ENCODE measurements around the gene PPP2R1A. TPM values are rescaled to one million over a fixed set of nuclear protein-coding genes. Genes with fewer than 3 reads are reported as not detected.

The PPP2R1A gene
- total RNA-seq, 1 experiment from 2014 or later = 316 TPM

DNA sequence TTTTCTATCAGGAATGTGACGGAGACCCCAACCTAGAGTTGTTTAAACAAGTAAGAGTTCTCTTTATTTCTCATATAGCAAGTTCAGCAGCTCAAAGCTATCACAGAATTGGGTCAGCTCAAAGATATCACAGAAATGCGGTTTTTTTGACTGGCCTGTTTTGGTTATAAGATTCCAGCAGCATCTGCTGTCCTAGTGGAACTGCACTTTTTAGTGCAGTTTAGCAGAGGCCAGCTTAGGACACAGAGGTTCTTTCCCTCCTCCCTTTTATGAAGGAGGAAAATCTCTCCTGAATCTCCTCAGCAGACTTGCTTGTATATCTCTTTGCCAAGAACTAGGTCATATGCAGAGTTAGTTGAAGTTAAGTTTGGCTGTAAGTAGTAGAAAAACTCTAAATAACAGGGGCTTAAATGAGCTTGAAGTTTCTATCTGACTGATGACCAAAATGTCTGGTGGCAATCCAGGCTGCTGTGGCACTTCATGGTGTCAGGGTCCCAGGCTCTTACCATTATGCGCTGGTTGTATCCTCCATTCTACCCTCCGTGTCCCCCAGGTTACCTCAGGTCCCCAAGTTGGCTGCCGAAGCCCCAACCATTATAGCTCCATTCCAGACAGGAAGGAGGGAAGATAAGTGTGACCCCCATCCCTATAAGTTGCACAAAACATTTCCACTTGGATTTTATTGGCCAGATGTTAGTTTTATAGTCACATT is 6.6 kb downstream of the PPP2R1A start:
- Histone ChIP-seq H4K20me1 (ENCODE audit: insufficient read depth) (peaks cover 83% of the 10 kb centered on the region), H3K9me3 (ENCODE audit: insufficient read depth, low read depth) (no peaks in the 10 kb centered on the region)

DNA sequence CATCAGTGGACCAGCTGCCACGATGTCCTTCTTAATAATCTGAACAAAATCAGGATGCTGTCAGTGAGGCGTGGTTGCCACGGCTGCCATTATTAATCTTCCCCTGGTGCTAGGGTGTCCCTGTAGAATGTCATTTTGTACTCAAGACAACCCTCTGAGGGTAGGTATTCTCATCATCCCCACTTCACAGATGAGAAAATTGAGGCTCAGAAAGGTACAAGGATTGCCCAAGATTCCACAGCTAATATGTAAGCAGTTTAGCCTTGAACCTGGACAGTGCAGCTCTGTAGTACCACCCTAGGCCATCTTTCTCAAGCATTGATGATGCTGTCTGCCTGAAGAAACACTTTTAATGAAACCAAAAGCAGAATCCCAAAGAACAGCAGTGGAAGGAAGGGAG is 8.1 kb downstream of the PPP2R1A start:
- ChIA-PET CTCF (no interaction called here), POLR2A (ENCODE audit: unreplicated experiment) (interaction anchor here (0.8 kb wide), 1 partner anchor 9 kb away, joined by 5 read pairs; the partner anchor contains the start of gene PPP2R1A)
- no peak overlapping the region for H3K4me3 ChIP-seq
- H3K4me1 ChIP-seq (replicated peaks; ENCODE audit: insufficient read depth) = no peaks in the 10 kb centered on the region
- peaks cover 63% of the 10 kb centered on the region for H3K36me3 ChIP-seq (ENCODE audit: low read depth)
- no peaks in the 10 kb centered on the region for H3K27me3 ChIP-seq (ENCODE audit: insufficient read depth, low read depth)
- intact Hi-C loops (cut with micrococcal nuclease; ENCODE audit: unreplicated experiment) = no loop called here
- H3K27ac ChIP-seq = no peak overlapping the region
- peaks cover 96% of the 10 kb centered on the region for H3K79me2 ChIP-seq (ENCODE audit: low read depth)
- BruUV-seq (replicated peaks) = no TSS peak
- TF ChIP-seq EZH2 (IDR thresholded peaks at IDR 0.05; ENCODE audit: low read depth) = no peak
- TF ChIP-seq, protein P1, sequence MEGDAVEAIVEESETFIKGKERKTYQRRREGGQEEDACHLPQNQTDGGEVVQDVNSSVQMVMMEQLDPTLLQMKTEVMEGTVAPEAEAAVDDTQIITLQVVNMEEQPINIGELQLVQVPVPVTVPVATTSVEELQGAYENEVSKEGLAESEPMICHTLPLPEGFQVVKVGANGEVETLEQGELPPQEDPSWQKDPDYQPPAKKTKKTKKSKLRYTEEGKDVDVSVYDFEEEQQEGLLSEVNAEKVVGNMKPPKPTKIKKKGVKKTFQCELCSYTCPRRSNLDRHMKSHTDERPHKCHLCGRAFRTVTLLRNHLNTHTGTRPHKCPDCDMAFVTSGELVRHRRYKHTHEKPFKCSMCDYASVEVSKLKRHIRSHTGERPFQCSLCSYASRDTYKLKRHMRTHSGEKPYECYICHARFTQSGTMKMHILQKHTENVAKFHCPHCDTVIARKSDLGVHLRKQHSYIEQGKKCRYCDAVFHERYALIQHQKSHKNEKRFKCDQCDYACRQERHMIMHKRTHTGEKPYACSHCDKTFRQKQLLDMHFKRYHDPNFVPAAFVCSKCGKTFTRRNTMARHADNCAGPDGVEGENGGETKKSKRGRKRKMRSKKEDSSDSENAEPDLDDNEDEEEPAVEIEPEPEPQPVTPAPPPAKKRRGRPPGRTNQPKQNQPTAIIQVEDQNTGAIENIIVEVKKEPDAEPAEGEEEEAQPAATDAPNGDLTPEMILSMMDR (conservative IDR thresholded peaks at IDR 0.05) = no peak
- H3F3A ChIP-seq (ENCODE audit: insufficient read depth, low read depth) = peaks cover 4% of the 10 kb centered on the region; the same call in 1 of the 2 replicates
- no peaks in the 10 kb centered on the region for H3K9me3 ChIP-seq (ENCODE audit: insufficient read depth, low read depth)
- no peak for DNase-seq
- peaks cover 82% of the 10 kb centered on the region for H4K20me1 ChIP-seq (ENCODE audit: insufficient read depth)
- H3K9me2 ChIP-seq (ENCODE audit: insufficient read depth) = no peaks in the 10 kb centered on the region
- H3K4me2 ChIP-seq = no peak overlapping the region
- H2AFZ ChIP-seq = no peak overlapping the region

More for the DNA sequence above, 6.6 kb downstream of the PPP2R1A start:
- no peak for TF ChIP-seq EZH2 (IDR thresholded peaks at IDR 0.05; ENCODE audit: low read depth)
- TF ChIP-seq, protein P1 (conservative IDR thresholded peaks at IDR 0.05) = no peak
- BruUV-seq (replicated peaks) = no TSS peak
- H3K27ac ChIP-seq = no peak overlapping the region
- no peak overlapping the region for H2AFZ ChIP-seq
- POLR2A ChIA-PET (ENCODE audit: unreplicated experiment) = no interaction called here
- intact Hi-C loops (cut with micrococcal nuclease; ENCODE audit: unreplicated experiment) = no loop called here
- peaks cover 53% of the 10 kb centered on the region for H3K36me3 ChIP-seq (ENCODE audit: low read depth)
- H3K27me3 ChIP-seq (ENCODE audit: insufficient read depth, low read depth) = no peaks in the 10 kb centered on the region
- no peak overlapping the region for H3K4me2 ChIP-seq
- CTCF ChIA-PET = no interaction called here
- no peaks in the 10 kb centered on the region for H3K9me2 ChIP-seq (ENCODE audit: insufficient read depth)
- peaks cover 6% of the 10 kb centered on the region for H3K4me1 ChIP-seq (replicated peaks; ENCODE audit: insufficient read depth)
- H3F3A ChIP-seq (ENCODE audit: insufficient read depth, low read depth) = peaks cover 4% of the 10 kb centered on the region; the same call in 1 of the 2 replicates
- peaks cover 96% of the 10 kb centered on the region for H3K79me2 ChIP-seq (ENCODE audit: low read depth)
- H3K4me3 ChIP-seq = no peak overlapping the region
- no peak for DNase-seq

DNA sequence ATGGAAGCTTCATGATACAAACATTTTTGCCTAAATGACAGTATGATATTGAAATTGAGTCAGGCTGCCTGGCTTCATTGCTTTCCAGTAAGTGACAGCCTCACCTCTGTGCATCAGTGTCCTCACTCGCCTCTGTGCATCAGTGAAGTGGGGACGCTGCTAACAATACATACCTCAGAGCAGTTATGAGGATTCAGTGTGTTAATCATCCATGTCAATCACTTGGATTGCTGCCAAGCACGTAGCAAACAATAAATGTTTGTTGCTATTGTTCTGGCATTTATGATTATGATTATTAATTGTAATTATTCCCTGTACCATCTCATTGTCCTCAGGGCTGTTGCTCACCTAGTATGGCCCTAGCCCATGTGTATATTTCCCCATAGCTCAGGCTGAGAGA is 8.8 kb downstream of the PPP2R1A start:
- H3F3A ChIP-seq (ENCODE audit: insufficient read depth, low read depth) = peaks cover 4% of the 10 kb centered on the region; the same call in 1 of the 2 replicates
- H4K20me1 ChIP-seq (ENCODE audit: insufficient read depth) = peaks cover 80% of the 10 kb centered on the region
- no peaks in the 10 kb centered on the region for H3K9me3 ChIP-seq (ENCODE audit: insufficient read depth, low read depth)
- no peaks in the 10 kb centered on the region for H3K9me2 ChIP-seq (ENCODE audit: insufficient read depth)
- H3K36me3 ChIP-seq (ENCODE audit: low read depth) = peaks cover 59% of the 10 kb centered on the region
- peak in 1 of 2 experiments; percentile 26 for DNase-seq
- ChIA-PET POLR2A (ENCODE audit: unreplicated experiment) (interaction anchor here (0.8 kb wide), 1 partner anchor 9 kb away, joined by 5 read pairs; the partner anchor contains the start of gene PPP2R1A), CTCF (no interaction called here)
- no peaks in the 10 kb centered on the region for H3K4me1 ChIP-seq (replicated peaks; ENCODE audit: insufficient read depth)
- no peak overlapping the region for H3K4me2 ChIP-seq
- no TSS peak for BruUV-seq (replicated peaks)
- intact Hi-C loops (cut with micrococcal nuclease; ENCODE audit: unreplicated experiment) = no loop called here
- peaks cover 90% of the 10 kb centered on the region for H3K79me2 ChIP-seq (ENCODE audit: low read depth)
- H2AFZ ChIP-seq = no peak overlapping the region
- no peak overlapping the region for H3K4me3 ChIP-seq
- H3K27ac ChIP-seq = no peak overlapping the region
- H3K27me3 ChIP-seq (ENCODE audit: insufficient read depth, low read depth) = no peaks in the 10 kb centered on the region
- no peak for TF ChIP-seq EZH2 (IDR thresholded peaks at IDR 0.05; ENCODE audit: low read depth)
- TF ChIP-seq, protein P1 (conservative IDR thresholded peaks at IDR 0.05) = no peak
